ENCODE measurements around the gene RNF5.
A peak's percentile ranks its signal among the peaks of the same experiment; 100 is the strongest.
"Not testable (repeated sequence)": the region's sequence is repeated elsewhere in the genome, so short reads cannot be mapped to it uniquely, and the experiment has no call there.

The RNF5 gene

GRCh38 chr6:32177788-32178546 is at the start of gene RNF5:
Gene RNF5 (plus strand): TSS chr6:32178405. CDS start chr6:32178512, 107 bp downstream.
- peak; percentile 82 for DNase-seq

- no peak for DNase-seq
Measured at GRCh38 chr6:32128751-32129296, 49.4 kb upstream of the RNF5 start.

GRCh38 chr6:32129297-32130088 is 48.7 kb upstream of the RNF5 start:
- no peak for DNase-seq

- DNase-seq: no peak
Measured at GRCh38 chr6:32131439-32131948, 46.7 kb upstream of the RNF5 start.

- DNase-seq: no peak
Measured at GRCh38 chr6:32132110-32132509, 46.1 kb upstream of the RNF5 start.

GRCh38 chr6:32133786-32134185 is 44.4 kb upstream of the RNF5 start:
- no peak for DNase-seq

GRCh38 chr6:32137454-32137853 is 40.8 kb upstream of the RNF5 start:
- DNase-seq: no peak

GRCh38 chr6:32139590-32139989 is 38.6 kb upstream of the RNF5 start:
- no peak for DNase-seq

- no peak for DNase-seq
Measured at GRCh38 chr6:32140420-32141046, 37.7 kb upstream of the RNF5 start.

GRCh38 chr6:32144238-32144637 is 34.0 kb upstream of the RNF5 start:
- not testable (repeated sequence) for DNase-seq

GRCh38 chr6:32146287-32146686 is 31.9 kb upstream of the RNF5 start:
- DNase-seq: no peak

- DNase-seq: no peak
Measured at GRCh38 chr6:32146687-32147086, 31.5 kb upstream of the RNF5 start.

- DNase-seq: no peak
Measured at GRCh38 chr6:32147401-32148132, 30.6 kb upstream of the RNF5 start.

- peak; percentile 60 for DNase-seq
Measured at GRCh38 chr6:32148289-32149091, 29.7 kb upstream of the RNF5 start.

GRCh38 chr6:32149092-32149755 is 29.0 kb upstream of the RNF5 start:
- no peak for DNase-seq

GRCh38 chr6:32149932-32150870 is 28.0 kb upstream of the RNF5 start:
- DNase-seq: no peak

GRCh38 chr6:32151181-32151862 is 26.9 kb upstream of the RNF5 start:
- no peak for DNase-seq

GRCh38 chr6:32151863-32152768 is 26.1 kb upstream of the RNF5 start, which contains the start of gene PRRT1:
Gene PRRT1 (minus strand): TSS chr6:32151939. CDS start chr6:32151827, 112 bp downstream.
- DNase-seq: no peak

All from stimulated activated CD4-positive, alpha-beta T cell treated with anti-CD3 and anti-CD28 coated beads, Interleukin-12 subunit alpha, Interleukin-12 subunit beta, amount 100 ng/mL, for 4 hours (primary cell).